Esophagus squamous epithelium (tissue), 5 donors: ENCODE data around the gene MAD1L1. TPM values are rescaled to one million over a fixed set of nuclear protein-coding genes. Genes with fewer than 3 reads are reported as not detected.

ENCODE experiments used
- DNase-seq: peaks from one replicate; lab custom pipeline; 2025; lab: John Stamatoyannopoulos, UW
- H3K27ac ChIP-seq, 4 donors: fragments of 200-600 bp; sonication (generic); one replicate each; pipeline ENCODE4 v1.5.1; 2016 to 2019; ENCODE audit warnings: mild to moderate bottlenecking in 1 of 4
- H3K27me3 ChIP-seq, 4 donors: fragments of 200-600 bp; sonication (generic); 1 replicate in 3 of 4; 2 replicates in 1 of 4; pipeline versions ENCODE4 v1.5.1 to v1.6.0; 2017 to 2021; ENCODE audit warnings: antibody characterized with exemption in 1 of 4
- H3K36me3 ChIP-seq, 3 donors: fragments of 200-600 bp; sonication (generic); one replicate each; pipeline ENCODE4 v1.5.1; 2016 to 2019
- H3K4me1 ChIP-seq, 3 donors: fragments of 200-600 bp; sonication (generic); one replicate each; pipeline ENCODE4 v1.5.1; 2017 to 2019
- H3K4me3 ChIP-seq, 4 donors: fragments of 200-600 bp; sonication (generic); 1 replicate in 3 of 4; 2 replicates in 1 of 4; pipeline ENCODE4 v1.5.1; 2016 to 2019; ENCODE audit warnings: mild to moderate bottlenecking in 2 of 4, moderate library complexity in 1 of 4
- H3K9me3 ChIP-seq, 3 donors: fragments of 200-600 bp; sonication (generic); one replicate each; pipeline ENCODE4 v1.5.1; 2016 to 2019
- POLR2A ChIP-seq, 4 donors: fragments of 450-650 bp; IDR thresholded peaks; one replicate each; pipeline ENCODE4 v1.6.1; 2017; ENCODE audit warnings: antibody characterized with exemption in 4 of 4, mild to moderate bottlenecking in 4 of 4, moderate library complexity in 3 of 4
- whole genome bisulfite sequencing, 2 donors: methylation state at CpG; one replicate each; pipeline ENCODE4 v1.1.5; 2018; 5-methylcytosine and 5-hydroxymethylcytosine counted together
- intact Hi-C: fragments of 100-400 bp; cut with DNase I; formaldehyde crosslinking; loops from one replicate; pipeline ENCODE4 v1.15.0; 2022
- total RNA-seq, 4 donors: library from RNA; depleted of rRNA; stranded (reverse); fragments of >200 nt; gene quantifications; one replicate each; pipeline ENCODE4 v1.1.0, GENCODE V29; 2016
- TF ChIP-seq, protein P1 (sequence below), 6 experiments: fragments of 450-650 bp in 4 of 6; fragments of 200-600 bp in 2 of 6; sonication (generic) in 2 of 6; IDR thresholded peaks; one replicate each; pipeline ENCODE4 v1.5.1; 2016 to 2019; ENCODE audit warnings: antibody characterized with exemption in 6 of 6, mild to moderate bottlenecking in 4 of 6, moderate library complexity in 4 of 6
- donor health status: DM: yes; HTN: yes; CAD: no.

Gene MAD1L1
- total RNA-seq, 4 donors from 2014 or later = 16.6 to 40.4 (median 30.2) TPM

DNA sequence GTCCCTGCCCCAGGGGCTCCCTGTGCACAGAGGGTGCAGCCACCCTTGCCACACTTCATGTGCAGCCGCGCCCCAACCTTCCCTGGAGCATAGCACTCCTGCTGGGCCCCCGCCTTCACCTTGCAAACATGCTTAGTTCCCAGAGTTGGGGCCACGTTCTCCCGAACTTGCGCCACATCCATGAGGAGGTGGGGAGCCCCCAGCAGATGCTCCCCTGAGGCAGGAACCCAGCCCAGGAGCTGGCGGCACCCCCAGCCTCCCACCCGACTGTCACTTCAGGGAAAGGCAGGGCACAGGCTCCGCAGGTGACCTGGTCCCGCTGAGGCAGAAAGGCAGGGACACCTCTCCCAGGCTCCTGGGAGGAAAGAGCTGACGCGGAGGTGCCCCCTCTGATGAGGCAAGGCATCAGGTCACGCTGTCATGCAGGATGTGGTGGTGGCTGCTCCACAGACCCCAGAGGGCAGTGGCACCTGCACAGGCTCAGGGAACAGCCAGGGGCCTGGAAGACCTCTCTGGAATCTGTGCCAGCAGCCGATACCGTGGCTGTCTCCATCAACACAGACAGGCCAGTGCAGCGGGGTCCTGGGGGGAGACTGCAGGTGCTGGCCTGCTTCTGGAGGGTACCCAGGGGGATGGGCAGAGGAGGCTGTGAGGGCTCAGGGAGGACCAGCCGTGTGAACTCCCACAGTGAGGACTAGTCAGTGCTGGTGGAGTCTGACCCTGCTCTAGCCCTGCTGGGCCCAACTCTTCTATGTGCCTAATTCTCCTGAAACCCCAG is 221.3 kb downstream of the MAD1L1 start:
- TF ChIP-seq, protein P1, sequence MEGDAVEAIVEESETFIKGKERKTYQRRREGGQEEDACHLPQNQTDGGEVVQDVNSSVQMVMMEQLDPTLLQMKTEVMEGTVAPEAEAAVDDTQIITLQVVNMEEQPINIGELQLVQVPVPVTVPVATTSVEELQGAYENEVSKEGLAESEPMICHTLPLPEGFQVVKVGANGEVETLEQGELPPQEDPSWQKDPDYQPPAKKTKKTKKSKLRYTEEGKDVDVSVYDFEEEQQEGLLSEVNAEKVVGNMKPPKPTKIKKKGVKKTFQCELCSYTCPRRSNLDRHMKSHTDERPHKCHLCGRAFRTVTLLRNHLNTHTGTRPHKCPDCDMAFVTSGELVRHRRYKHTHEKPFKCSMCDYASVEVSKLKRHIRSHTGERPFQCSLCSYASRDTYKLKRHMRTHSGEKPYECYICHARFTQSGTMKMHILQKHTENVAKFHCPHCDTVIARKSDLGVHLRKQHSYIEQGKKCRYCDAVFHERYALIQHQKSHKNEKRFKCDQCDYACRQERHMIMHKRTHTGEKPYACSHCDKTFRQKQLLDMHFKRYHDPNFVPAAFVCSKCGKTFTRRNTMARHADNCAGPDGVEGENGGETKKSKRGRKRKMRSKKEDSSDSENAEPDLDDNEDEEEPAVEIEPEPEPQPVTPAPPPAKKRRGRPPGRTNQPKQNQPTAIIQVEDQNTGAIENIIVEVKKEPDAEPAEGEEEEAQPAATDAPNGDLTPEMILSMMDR (IDR thresholded peaks at IDR 0.05) = no peak
- no peak for TF ChIP-seq POLR2A (IDR thresholded peaks at IDR 0.05)
- no peak overlapping the region for H3K27ac ChIP-seq
- 87% methylated on average over 7 of the region's 17 CpGs; no CpG with 5 or more reads in 1 of the 2 donors for WGBS, 2 donors
- no peaks in the 10 kb centered on the region for H3K4me1 ChIP-seq
- H3K9me3 ChIP-seq = no peaks in the 10 kb centered on the region
- no peaks in the 10 kb centered on the region for H3K27me3 ChIP-seq
- intact Hi-C loops = no loop called here
- DNase-seq = no peak
- H3K4me3 ChIP-seq = no peak overlapping the region
- H3K36me3 ChIP-seq = peaks cover 0 to 14% (median 0%) of the 10 kb centered on the region in 3 donors

DNA sequence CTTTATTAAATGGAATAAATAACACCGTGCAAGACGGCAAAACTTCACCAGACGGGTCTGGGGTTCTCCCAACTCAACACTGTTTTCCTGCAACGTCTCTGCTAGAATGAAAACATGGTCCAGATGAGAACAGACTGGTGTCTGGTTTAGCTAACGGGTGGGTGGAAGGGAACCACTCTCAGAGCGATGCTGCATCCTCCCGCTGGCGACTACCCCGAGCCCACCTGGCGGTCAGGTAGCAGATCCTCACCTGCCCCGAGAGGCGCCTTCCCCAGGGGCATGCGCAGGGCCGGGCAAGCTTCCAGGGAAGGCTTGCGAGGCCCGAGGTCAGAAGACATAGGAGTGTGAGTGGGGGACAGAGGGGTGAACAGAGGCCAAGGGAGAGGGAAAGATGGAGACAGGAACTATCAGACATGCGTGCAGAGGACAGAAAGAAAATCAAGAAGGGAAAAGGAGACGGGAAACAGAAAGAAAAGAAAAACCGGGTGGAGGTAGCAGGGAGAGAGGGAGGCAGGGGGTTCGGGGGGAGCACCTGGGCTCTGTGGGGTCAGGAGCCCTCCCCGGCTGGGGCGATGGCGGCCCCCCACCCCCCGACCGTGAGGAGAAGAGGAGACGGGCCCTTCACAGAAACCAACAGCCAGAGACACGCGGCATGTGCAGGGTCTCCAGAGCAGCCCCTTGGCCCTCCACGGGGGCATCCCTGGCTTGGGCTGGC is 222.0 kb downstream of the MAD1L1 start:
- 83 to 89% methylated on average over 15 to 22 of the region's 29 CpGs for WGBS, 2 donors
- intact Hi-C loops = no loop called here

DNA sequence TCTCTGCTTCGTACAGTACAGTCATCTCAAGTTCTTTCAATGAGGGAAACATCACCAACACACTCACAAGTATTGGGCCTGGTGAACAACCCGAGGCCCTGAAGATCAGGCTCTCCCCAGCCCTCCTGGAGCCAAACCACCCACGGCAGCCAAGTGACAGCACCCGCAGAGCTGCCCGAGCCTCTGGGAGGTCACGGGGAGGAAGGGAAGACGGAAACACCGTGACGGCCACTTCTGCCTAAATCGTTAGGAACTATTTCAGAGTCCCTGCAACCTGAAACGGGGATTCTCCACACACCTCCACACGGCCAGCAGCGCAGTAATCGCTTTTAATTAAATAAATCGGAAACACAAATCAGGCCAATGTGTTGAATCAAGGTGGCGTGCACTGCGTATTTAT is 222.6 kb downstream of the MAD1L1 start:
- H3K36me3 ChIP-seq = peaks cover 0 to 14% (median 0%) of the 10 kb centered on the region in 3 donors
- H3K9me3 ChIP-seq = no peaks in the 10 kb centered on the region
- intact Hi-C loops = no loop called here
- DNase-seq = no peak
- no peaks in the 10 kb centered on the region for H3K4me1 ChIP-seq
- H3K27ac ChIP-seq = no peak overlapping the region
- WGBS, 2 donors = 81 to 97% methylated on average over 3 to 7 of the region's 17 CpGs
- no peaks in the 10 kb centered on the region for H3K27me3 ChIP-seq
- H3K4me3 ChIP-seq = no peak overlapping the region
- TF ChIP-seq, protein P1 (IDR thresholded peaks at IDR 0.05) = no peak
- TF ChIP-seq POLR2A (IDR thresholded peaks at IDR 0.05) = no peak

More for the DNA sequence above, 222.0 kb downstream of the MAD1L1 start:
- no peak for DNase-seq
- TF ChIP-seq, protein P1 (IDR thresholded peaks at IDR 0.05) = no peak
- TF ChIP-seq POLR2A (IDR thresholded peaks at IDR 0.05) = no peak
- no peaks in the 10 kb centered on the region for H3K9me3 ChIP-seq
- H3K27ac ChIP-seq = no peak overlapping the region
- no peak overlapping the region for H3K4me3 ChIP-seq
- peaks cover 0 to 14% (median 0%) of the 10 kb centered on the region in 3 donors for H3K36me3 ChIP-seq
- no peaks in the 10 kb centered on the region for H3K27me3 ChIP-seq
- H3K4me1 ChIP-seq = no peaks in the 10 kb centered on the region

DNA sequence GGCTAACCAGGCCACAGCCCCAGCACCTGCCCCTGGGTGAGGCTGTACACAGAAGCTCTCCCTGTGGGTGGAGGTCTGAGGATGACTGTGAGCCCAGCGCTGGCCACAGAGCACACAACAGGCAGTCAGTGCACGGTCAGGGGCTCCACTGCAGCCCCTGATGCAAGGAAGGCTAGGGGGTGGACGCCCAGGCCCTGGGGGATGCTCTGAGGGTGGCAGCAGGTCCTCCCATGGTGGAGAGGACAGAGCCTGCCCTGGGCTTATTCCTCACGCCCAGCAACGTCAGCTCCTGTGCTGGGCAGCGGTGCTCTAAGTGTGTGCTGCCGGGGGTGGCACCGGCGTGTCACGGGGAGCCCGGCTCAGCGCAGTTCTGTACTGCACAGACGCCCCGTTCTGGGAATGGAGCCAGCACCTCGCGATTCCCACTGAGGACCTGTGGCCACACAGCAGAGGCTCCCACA is 223.2 kb downstream of the MAD1L1 start:
- no peak for TF ChIP-seq POLR2A (IDR thresholded peaks at IDR 0.05)
- TF ChIP-seq, protein P1 (IDR thresholded peaks at IDR 0.05) = no peak
- intact Hi-C loops = no loop called here
- Histone ChIP-seq H3K9me3 (no peaks in the 10 kb centered on the region), H3K4me3 (no peak overlapping the region), H3K27ac (no peak overlapping the region), H3K36me3 (peaks cover 0 to 17% (median 0%) of the 10 kb centered on the region in 3 donors), H3K4me1 (no peaks in the 10 kb centered on the region), H3K27me3 (no peaks in the 10 kb centered on the region)
- WGBS, 2 donors = 84 to 85% methylated on average over 5 to 7 of the region's 16 CpGs
- DNase-seq = no peak
